ENCODE measurements around the gene COLEC12.

COLEC12 gene

GRCh38 chr18:369224-370015 lies 131.1 kb downstream of the COLEC12 start:
- H3K27ac Mint-ChIP-seq: no peak overlapping the region
- H3K4me1 Mint-ChIP-seq (ENCODE audit: low read depth): no peaks in the 10 kb centered on the region
- H3K9me3 Mint-ChIP-seq (ENCODE audit: low read depth): no peaks in the 10 kb centered on the region
- H3K27me3 Mint-ChIP-seq: no peaks in the 10 kb centered on the region
- no peaks in the 10 kb centered on the region for H3K36me3 Mint-ChIP-seq
- H3K4me3 Mint-ChIP-seq: no peak overlapping the region

DNA sequence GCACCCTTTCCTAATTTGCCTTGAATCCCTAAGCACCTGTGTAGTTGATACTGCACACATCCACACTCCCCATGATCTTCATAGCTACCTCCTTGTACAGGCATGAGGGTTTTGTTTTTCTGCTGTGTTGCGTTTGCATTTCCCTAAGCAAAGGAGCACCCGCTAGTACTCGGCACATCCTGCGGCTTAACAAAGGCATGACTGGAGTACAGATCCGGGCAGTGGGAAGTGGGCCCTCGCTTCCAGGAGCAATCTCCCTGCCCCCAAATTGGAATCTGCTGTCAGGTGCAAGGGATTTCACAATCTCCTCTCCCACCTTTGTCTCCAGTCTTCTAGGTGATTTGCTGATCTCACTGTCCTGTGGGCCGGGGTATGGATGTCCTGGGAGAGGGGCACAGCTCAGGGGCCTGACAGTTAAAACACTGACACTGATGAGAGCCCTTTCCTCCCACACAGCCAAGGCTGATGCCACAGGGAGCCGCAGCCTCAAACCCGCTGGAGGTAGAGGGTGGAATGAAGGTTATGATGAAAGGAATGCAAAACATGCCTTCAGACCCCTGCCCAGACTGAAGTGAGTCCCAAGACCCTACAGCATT lies 133.9 kb downstream of the COLEC12 start:
- Mint-ChIP-seq H3K27me3 (peaks cover 2% of the 10 kb centered on the region), H3K9me3 (ENCODE audit: low read depth) (no peaks in the 10 kb centered on the region), H3K4me1 (ENCODE audit: low read depth) (no peaks in the 10 kb centered on the region), H3K4me3 (no peak overlapping the region), H3K36me3 (no peaks in the 10 kb centered on the region), H3K27ac (no peak overlapping the region)

GRCh38 chr18:365651-366050 lies 134.8 kb downstream of the COLEC12 start:
- Mint-ChIP-seq H3K27me3 (peaks cover 2% of the 10 kb centered on the region), H3K9me3 (ENCODE audit: low read depth) (no peaks in the 10 kb centered on the region), H3K36me3 (no peaks in the 10 kb centered on the region), H3K4me1 (ENCODE audit: low read depth) (no peaks in the 10 kb centered on the region), H3K27ac (no peak overlapping the region), H3K4me3 (no peak overlapping the region)

DNA sequence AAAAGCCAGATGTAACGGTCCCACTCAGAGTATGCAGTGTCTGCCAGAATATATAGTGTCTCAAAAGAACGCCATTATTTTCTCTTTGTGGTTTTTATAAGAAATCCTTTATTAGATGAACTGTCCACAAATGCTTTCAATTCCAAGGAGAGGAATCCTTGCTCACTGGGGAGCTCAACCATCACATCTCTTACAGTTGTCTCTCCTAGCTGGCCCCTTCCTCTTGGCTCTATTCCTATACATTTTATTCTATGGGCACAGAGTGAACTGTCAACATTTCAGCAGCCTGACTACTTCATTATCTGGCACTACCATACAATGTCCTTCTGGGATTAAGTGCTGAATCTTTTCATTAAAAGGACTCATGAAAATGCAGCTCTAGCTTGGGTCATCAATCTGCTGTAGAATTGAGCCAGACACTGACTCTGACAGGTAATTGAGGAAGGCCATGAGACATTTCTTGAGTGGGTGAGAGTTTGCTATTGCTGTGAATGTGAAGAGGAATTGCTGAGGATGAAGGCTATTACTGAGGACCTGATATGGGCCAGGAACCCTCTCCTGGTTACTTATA lies 136.2 kb downstream of the COLEC12 start:
- Mint-ChIP-seq H3K9me3 (ENCODE audit: low read depth) (no peaks in the 10 kb centered on the region), H3K27me3 (peaks cover 2% of the 10 kb centered on the region), H3K4me3 (no peak overlapping the region), H3K27ac (no peak overlapping the region), H3K4me1 (ENCODE audit: low read depth) (no peaks in the 10 kb centered on the region), H3K36me3 (no peaks in the 10 kb centered on the region)

DNA sequence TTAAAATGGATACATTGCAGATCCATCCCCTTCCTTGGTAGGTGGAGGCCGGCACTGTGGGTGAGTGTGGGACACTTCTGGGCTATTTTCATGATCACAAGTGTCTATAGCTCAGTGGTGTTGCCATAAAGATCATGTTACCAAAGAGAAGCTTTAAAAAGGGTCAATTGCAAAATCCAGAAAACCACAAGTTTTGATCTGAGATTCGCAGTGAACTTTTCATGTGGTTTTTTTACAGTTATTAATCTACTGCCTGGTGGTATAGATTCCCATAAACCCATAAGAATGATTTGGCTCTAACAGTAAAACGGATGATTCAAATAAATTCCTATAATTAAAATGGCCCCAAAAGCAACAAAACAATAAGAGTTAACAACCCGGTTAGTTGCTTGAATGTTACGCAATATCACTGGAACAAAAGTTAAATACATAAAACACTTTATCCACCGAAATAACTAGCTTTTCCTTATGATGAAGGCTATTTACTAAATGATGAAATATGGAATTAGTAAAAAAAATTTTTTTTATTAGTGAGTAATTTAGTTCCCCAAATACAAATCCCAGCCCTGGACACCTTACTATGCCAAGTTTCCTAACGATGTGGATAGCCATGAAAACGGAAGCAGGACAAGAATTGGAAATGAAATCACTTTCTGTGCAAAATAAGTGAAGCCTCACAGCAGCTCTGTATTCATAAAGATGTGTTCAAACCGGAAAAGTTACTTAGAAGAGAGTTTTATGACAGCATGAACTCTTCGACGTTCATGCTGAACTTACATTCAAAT lies 137.0 kb downstream of the COLEC12 start:
- Mint-ChIP-seq H3K4me3 (no peak overlapping the region), H3K36me3 (no peaks in the 10 kb centered on the region), H3K9me3 (ENCODE audit: low read depth) (no peaks in the 10 kb centered on the region), H3K4me1 (ENCODE audit: low read depth) (no peaks in the 10 kb centered on the region), H3K27me3 (peaks cover 2% of the 10 kb centered on the region), H3K27ac (no peak overlapping the region)

DNA sequence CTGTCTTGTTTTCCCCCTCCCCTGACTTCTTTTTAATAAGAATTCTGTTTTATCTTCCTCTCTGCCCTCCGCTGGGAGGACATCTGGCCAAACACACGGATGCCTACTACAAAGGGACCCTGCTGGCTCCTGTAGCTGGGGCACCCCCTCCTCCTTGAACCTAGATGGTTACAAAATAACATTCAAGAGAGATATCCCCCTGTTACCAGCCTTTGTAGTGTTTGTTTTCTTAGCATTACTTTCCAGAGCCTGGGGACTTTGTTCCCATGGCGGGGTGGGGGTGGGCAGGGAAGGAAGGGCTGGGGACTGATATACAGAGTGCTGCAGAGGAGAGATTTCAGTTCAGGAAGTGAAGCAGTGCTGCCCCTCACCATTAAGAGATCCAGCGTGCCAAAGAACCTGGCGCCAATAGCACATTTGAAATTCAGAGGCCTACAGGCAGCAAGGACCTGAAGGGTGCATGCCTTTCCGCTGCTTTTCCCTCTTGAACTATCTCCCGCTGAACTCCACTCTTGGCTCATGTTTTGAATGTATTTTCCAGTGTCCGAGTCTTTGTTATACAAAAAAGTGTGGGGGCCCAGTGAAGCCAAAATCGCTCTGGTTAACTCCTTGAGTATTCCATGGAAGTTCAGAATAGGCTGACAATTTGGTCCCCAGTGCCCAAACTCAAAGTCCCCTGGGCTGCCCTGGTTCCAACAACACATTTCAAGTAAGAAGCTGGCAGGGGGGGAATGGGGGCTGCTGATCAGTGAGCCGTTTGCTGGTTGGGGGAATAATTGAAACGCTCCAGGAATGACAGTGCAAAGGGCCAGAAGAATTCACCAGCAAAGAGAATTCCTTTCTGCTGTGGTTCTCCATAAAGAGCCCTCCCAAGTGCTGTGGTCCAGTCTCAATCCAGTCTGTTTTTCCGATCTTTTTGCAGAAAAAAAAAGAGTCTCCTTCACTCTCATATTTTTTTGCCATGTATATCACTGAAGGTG lies 137.9 kb downstream of the COLEC12 start:
- no peak overlapping the region for H3K4me3 Mint-ChIP-seq
- H3K36me3 Mint-ChIP-seq: no peaks in the 10 kb centered on the region
- peaks cover 2% of the 10 kb centered on the region for H3K27me3 Mint-ChIP-seq
- no peak overlapping the region for H3K27ac Mint-ChIP-seq
- no peaks in the 10 kb centered on the region for H3K9me3 Mint-ChIP-seq (ENCODE audit: low read depth)
- no peaks in the 10 kb centered on the region for H3K4me1 Mint-ChIP-seq (ENCODE audit: low read depth)

DNA sequence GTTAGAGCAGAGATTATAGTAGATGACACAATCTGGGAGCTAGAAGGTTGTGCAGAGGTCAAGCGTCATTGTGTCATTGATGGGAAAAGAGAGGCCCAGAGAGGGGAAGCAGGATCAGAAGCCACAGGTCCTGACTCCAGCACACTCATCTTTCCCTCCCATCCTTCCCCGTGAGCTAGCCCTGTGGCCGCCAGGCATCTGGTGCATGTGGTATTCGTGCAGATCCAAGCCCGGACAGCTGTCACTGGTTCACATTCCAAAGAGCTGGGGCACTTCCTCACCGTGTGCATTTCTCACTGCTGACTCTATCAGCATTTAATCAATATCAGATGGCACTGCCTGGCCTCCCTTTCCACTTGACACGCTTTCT lies 138.6 kb downstream of the COLEC12 start:
- no peak overlapping the region for H3K27ac Mint-ChIP-seq
- H3K36me3 Mint-ChIP-seq: no peaks in the 10 kb centered on the region
- no peaks in the 10 kb centered on the region for H3K9me3 Mint-ChIP-seq (ENCODE audit: low read depth)
- no peak overlapping the region for H3K4me3 Mint-ChIP-seq
- no peaks in the 10 kb centered on the region for H3K4me1 Mint-ChIP-seq (ENCODE audit: low read depth)
- H3K27me3 Mint-ChIP-seq: peaks cover 2% of the 10 kb centered on the region

DNA sequence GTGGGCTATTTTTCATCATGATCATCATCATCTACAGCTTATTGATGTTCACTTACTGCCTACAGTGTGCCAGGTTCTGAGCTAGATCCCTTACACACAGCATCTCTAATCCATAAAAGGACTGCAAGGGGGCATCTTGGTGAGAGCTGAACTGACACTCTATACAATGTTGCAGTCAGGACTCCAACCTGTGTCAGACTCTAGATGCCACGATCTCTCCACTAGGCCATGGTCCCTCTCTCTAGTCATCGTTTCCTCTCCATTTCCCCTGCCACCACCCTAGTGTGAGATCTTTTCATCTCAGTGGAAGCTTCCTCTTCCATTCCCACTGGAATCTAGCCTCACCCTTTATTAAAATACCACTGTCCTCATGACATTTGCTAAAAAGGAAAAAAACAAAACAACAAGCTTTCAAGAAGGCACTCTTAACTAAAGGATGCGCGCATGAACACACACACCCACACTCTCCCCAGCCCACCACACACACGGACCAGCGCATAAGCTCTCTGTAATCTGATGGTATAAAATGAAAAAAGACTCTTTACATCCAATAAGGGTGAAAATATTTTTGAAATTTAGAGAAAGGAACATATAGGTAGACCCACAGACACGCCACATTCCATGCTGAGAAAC lies 139.3 kb downstream of the COLEC12 start:
- H3K4me1 Mint-ChIP-seq (ENCODE audit: low read depth): no peaks in the 10 kb centered on the region
- H3K4me3 Mint-ChIP-seq: no peak overlapping the region
- peaks cover 4% of the 10 kb centered on the region for H3K27me3 Mint-ChIP-seq
- H3K36me3 Mint-ChIP-seq: no peaks in the 10 kb centered on the region
- H3K27ac Mint-ChIP-seq: no peak overlapping the region
- no peaks in the 10 kb centered on the region for H3K9me3 Mint-ChIP-seq (ENCODE audit: low read depth)

- no peaks in the 10 kb centered on the region for H3K4me1 Mint-ChIP-seq (ENCODE audit: low read depth)
- H3K9me3 Mint-ChIP-seq (ENCODE audit: low read depth): no peaks in the 10 kb centered on the region
- H3K36me3 Mint-ChIP-seq: no peaks in the 10 kb centered on the region
- H3K27ac Mint-ChIP-seq: no peak overlapping the region
- no peak overlapping the region for H3K4me3 Mint-ChIP-seq
- H3K27me3 Mint-ChIP-seq: peaks cover 6% of the 10 kb centered on the region
These were observed 139.8 kb downstream of the COLEC12 start for GRCh38 chr18:360676-361075.

- H3K4me3 Mint-ChIP-seq: no peak overlapping the region
- H3K9me3 Mint-ChIP-seq (ENCODE audit: low read depth): no peaks in the 10 kb centered on the region
- H3K27ac Mint-ChIP-seq: no peak overlapping the region
- H3K36me3 Mint-ChIP-seq: no peaks in the 10 kb centered on the region
- peaks cover 4% of the 10 kb centered on the region for H3K27me3 Mint-ChIP-seq
- H3K4me1 Mint-ChIP-seq (ENCODE audit: low read depth): no peaks in the 10 kb centered on the region
These were observed 143.7 kb downstream of the COLEC12 start for GRCh38 chr18:356778-357177.

GRCh38 chr18:355678-356077 lies 144.8 kb downstream of the COLEC12 start:
- no peak overlapping the region for H3K4me3 Mint-ChIP-seq
- H3K36me3 Mint-ChIP-seq: no peaks in the 10 kb centered on the region
- H3K27ac Mint-ChIP-seq: no peak overlapping the region
- peaks cover 8% of the 10 kb centered on the region for H3K27me3 Mint-ChIP-seq
- H3K9me3 Mint-ChIP-seq (ENCODE audit: low read depth): no peaks in the 10 kb centered on the region
- no peaks in the 10 kb centered on the region for H3K4me1 Mint-ChIP-seq (ENCODE audit: low read depth)

GRCh38 chr18:354471-354870 lies 146.0 kb downstream of the COLEC12 start:
- H3K27me3 Mint-ChIP-seq: peaks cover 10% of the 10 kb centered on the region
- no peak overlapping the region for H3K4me3 Mint-ChIP-seq
- H3K36me3 Mint-ChIP-seq: no peaks in the 10 kb centered on the region
- H3K4me1 Mint-ChIP-seq (ENCODE audit: low read depth): no peaks in the 10 kb centered on the region
- no peak overlapping the region for H3K27ac Mint-ChIP-seq
- H3K9me3 Mint-ChIP-seq (ENCODE audit: low read depth): no peaks in the 10 kb centered on the region

GRCh38 chr18:354003-354402 lies 146.5 kb downstream of the COLEC12 start:
- H3K4me3 Mint-ChIP-seq: no peak overlapping the region
- no peaks in the 10 kb centered on the region for H3K4me1 Mint-ChIP-seq (ENCODE audit: low read depth)
- no peak overlapping the region for H3K27ac Mint-ChIP-seq
- no peaks in the 10 kb centered on the region for H3K9me3 Mint-ChIP-seq (ENCODE audit: low read depth)
- H3K36me3 Mint-ChIP-seq: no peaks in the 10 kb centered on the region
- H3K27me3 Mint-ChIP-seq: peaks cover 10% of the 10 kb centered on the region

DNA sequence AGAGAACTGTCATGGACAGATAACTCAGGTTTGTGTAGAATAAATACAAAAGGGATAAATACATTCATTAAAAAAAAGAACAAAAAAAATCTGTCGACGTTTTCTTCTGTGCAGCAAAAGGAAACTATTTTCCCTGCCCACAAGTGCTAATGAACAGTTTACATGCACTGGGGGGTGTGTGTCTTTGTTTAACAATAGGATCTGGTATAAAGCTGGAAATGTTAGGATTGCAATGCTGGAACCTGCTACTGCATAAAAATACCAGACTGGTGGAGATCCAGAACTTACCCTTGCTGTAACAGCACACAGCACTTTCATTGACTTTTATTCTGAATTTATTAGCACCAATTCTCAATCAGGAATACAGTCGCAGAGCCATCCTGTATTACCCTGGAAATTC lies 148.1 kb downstream of the COLEC12 start:
- Mint-ChIP-seq H3K27me3 (peaks cover 10% of the 10 kb centered on the region), H3K4me1 (ENCODE audit: low read depth) (no peaks in the 10 kb centered on the region), H3K4me3 (no peak overlapping the region), H3K27ac (no peak overlapping the region), H3K36me3 (no peaks in the 10 kb centered on the region), H3K9me3 (ENCODE audit: low read depth) (no peaks in the 10 kb centered on the region)
